Epithelial cell of esophagus (primary cell): ENCODE measurements around the gene SNPH.

Source experiments
- DNase-seq: peaks from one replicate; pipeline ENCODE4 v3.0.0; 2010; ENCODE audit warnings: low read depth
- H3K4me3 ChIP-seq: 2 replicates; pipeline ENCODE4 v1.5.1; 2011; ENCODE audit warnings: mild to moderate bottlenecking, low read length, control low read depth
- CTCF ChIP-seq: IDR thresholded peaks from 2 replicates; pipeline ENCODE4 v1.5.1; 2011; ENCODE audit warnings: low read depth, mild to moderate bottlenecking, low read length, control low read depth, inconsistent platforms; ENCODE audit not compliant: insufficient read depth; ENCODE audit errors: missing control alignments

SNPH gene

GRCh38 chr20:1326031-1326930, 60.2 kb downstream of the SNPH start:
- peak; percentile 45 for DNase-seq
- peak overlapping the region; percentile 94 for H3K4me3 ChIP-seq

GRCh38 chr20:1327241-1327653, 61.2 kb downstream of the SNPH start:
- TF ChIP-seq CTCF, result no peak
- peak; percentile 53 for DNase-seq
- H3K4me3 ChIP-seq, result peak overlapping the region; percentile 53

More at GRCh38 chr20:1326031-1326930, 60.2 kb downstream of the SNPH start:
- no peak for TF ChIP-seq CTCF

- H3K4me3 ChIP-seq, result peak overlapping the region; percentile 53
- no peak for TF ChIP-seq CTCF
- DNase-seq, result no peak
Observed at GRCh38 chr20:1327827-1328679, 62.0 kb downstream of the SNPH start.

- peak; percentile 87 for DNase-seq
- no peak for TF ChIP-seq CTCF
- H3K4me3 ChIP-seq, result peak within 1 kb of the TSS; percentile 53
Observed at GRCh38 chr20:1328680-1329330, 62.7 kb downstream of the SNPH start, which contains the start of gene SDCBP2. Gene SDCBP2, minus strand, starts transcription at chr20:1329139. Its CDS starts 8,723 bp downstream, at chr20:1320416.

- no peak overlapping the region for H3K4me3 ChIP-seq
- peak; percentile 84 for DNase-seq
- no peak for TF ChIP-seq CTCF
Observed at GRCh38 chr20:1330075-1330830, 64.2 kb downstream of the SNPH start.

GRCh38 chr20:1331101-1331500, 65.0 kb downstream of the SNPH start:
- no peak for DNase-seq
- TF ChIP-seq CTCF, result no peak
- no peak overlapping the region for H3K4me3 ChIP-seq
